Activated naive CD4-positive, alpha-beta T cell treated with anti-CD3 and anti-CD28 coated beads for 36 hours (primary cell): ENCODE results near the gene APOBEC3G. TPM values are rescaled to one million over a fixed set of nuclear protein-coding genes. Genes with fewer than 3 reads are reported as not detected.
A peak's percentile ranks its signal among the peaks of the same experiment; 100 is the strongest.

Experiments used
- CTCF ChIA-PET: fragments of 350-600 bp; sonication (Branson Sonifier 250); formaldehyde crosslinking; loops from one replicate; lab custom pipeline; 2021; ENCODE audit warnings: antibody characterized with exemption; lab: Charles Lee
- DNase-seq: peaks from one replicate; pipeline ENCODE4 v3.0.0-alpha.2; 2020
- H3K27ac Mint-ChIP-seq: one replicate; pipeline ENCODE4 v1.8.0; 2021; ENCODE audit warnings: mild to moderate bottlenecking, mixed read lengths
- H3K27me3 Mint-ChIP-seq: one replicate; pipeline ENCODE4 v1.8.0; 2021; ENCODE audit warnings: low read depth, mixed read lengths
- H3K36me3 Mint-ChIP-seq: one replicate; pipeline ENCODE4 v1.8.0; 2021; ENCODE audit warnings: low read depth, mixed read lengths
- H3K4me1 Mint-ChIP-seq: one replicate; pipeline ENCODE4 v1.8.0; 2021; ENCODE audit warnings: low read depth, mixed read lengths
- H3K4me3 Mint-ChIP-seq: one replicate; pipeline ENCODE4 v1.8.0; 2021; ENCODE audit warnings: mild to moderate bottlenecking, moderate library complexity, mixed read lengths
- H3K9me3 Mint-ChIP-seq: one replicate; pipeline ENCODE4 v1.8.0; 2021; ENCODE audit warnings: mixed read lengths
- intact Hi-C: fragments of 100-400 bp; cut with micrococcal nuclease; formaldehyde crosslinking; loops from one replicate; pipeline ENCODE4 v1.15.1; 2023
- total RNA-seq, 2 experiments: library from RNA; stranded (reverse); gene quantifications; one replicate each; pipeline ENCODE4 v1.2.3, GENCODE V29; 2021

APOBEC3G gene
- total RNA-seq, 2 experiments from 2014 or later = 23.1 to 24.1 TPM

GRCh38 chr22:39087881-39088684 lies 11.0 kb downstream of the APOBEC3G start:
- no peak overlapping the region for H3K4me3 Mint-ChIP-seq
- H3K9me3 Mint-ChIP-seq = no peaks in the 10 kb centered on the region
- DNase-seq = no peak
- CTCF ChIA-PET = interaction anchor here (1.1 kb wide), 1 partner anchor 18 kb away, joined by 3 read pairs; no protein-coding TSS in a partner anchor
- H3K27me3 Mint-ChIP-seq = no peaks in the 10 kb centered on the region
- H3K27ac Mint-ChIP-seq = no peak overlapping the region
- intact Hi-C loops = no loop called here
- peaks cover 52% of the 10 kb centered on the region for H3K4me1 Mint-ChIP-seq
- no peaks in the 10 kb centered on the region for H3K36me3 Mint-ChIP-seq

GRCh38 chr22:39088685-39089032 lies 11.6 kb downstream of the APOBEC3G start:
- DNase-seq = no peak
- Mint-ChIP-seq H3K4me1 (peaks cover 56% of the 10 kb centered on the region), H3K36me3 (no peaks in the 10 kb centered on the region), H3K9me3 (no peaks in the 10 kb centered on the region), H3K4me3 (no peak overlapping the region), H3K27me3 (no peaks in the 10 kb centered on the region), H3K27ac (no peak overlapping the region)
- CTCF ChIA-PET = interaction anchor here (1.1 kb wide), 1 partner anchor 18 kb away, joined by 3 read pairs; no protein-coding TSS in a partner anchor
- intact Hi-C loops = no loop called here

- no peak for DNase-seq
- no peaks in the 10 kb centered on the region for H3K9me3 Mint-ChIP-seq
- no peaks in the 10 kb centered on the region for H3K27me3 Mint-ChIP-seq
- H3K4me1 Mint-ChIP-seq = peaks cover 67% of the 10 kb centered on the region
- no peaks in the 10 kb centered on the region for H3K36me3 Mint-ChIP-seq
- peak overlapping the region; percentile 91 for H3K27ac Mint-ChIP-seq
- intact Hi-C loops = loop anchor here (1.0 to 5.0 kb wide), 9 partner anchors 9 to 908 kb away; partner anchors contain the start of genes APOBEC3C, APOBEC3G, PLA2G6 and SUN2
- peak overlapping the region; percentile 54 for H3K4me3 Mint-ChIP-seq
- CTCF ChIA-PET = interaction anchor here (0.5 to 0.9 kb wide), 2 partner anchors 76 to 82 kb away, joined by 3 to 4 read pairs; no protein-coding TSS in a partner anchor
These were observed 12.9 kb downstream of the APOBEC3G start for GRCh38 chr22:39089928-39090327.

GRCh38 chr22:39090426-39091064 lies 13.5 kb downstream of the APOBEC3G start:
- peak; percentile 94 for DNase-seq
- intact Hi-C loops = loop anchor here (1.0 to 5.0 kb wide), 9 partner anchors 9 to 908 kb away; partner anchors contain the start of genes APOBEC3C, APOBEC3G, PLA2G6 and SUN2
- Mint-ChIP-seq H3K4me1 (peaks cover 72% of the 10 kb centered on the region), H3K27me3 (no peaks in the 10 kb centered on the region), H3K27ac (peak overlapping the region; percentile 91), H3K9me3 (no peaks in the 10 kb centered on the region), H3K4me3 (peak overlapping the region; percentile 54), H3K36me3 (no peaks in the 10 kb centered on the region)
- CTCF ChIA-PET = no interaction called here

- H3K36me3 Mint-ChIP-seq = no peaks in the 10 kb centered on the region
- no peak for DNase-seq
- peak overlapping the region; percentile 91 for H3K27ac Mint-ChIP-seq
- intact Hi-C loops = loop anchor here (2.0 to 5.0 kb wide), 4 partner anchors 217 to 909 kb away; partner anchors contain the start of genes PLA2G6 and SUN2
- CTCF ChIA-PET = no interaction called here
- no peak overlapping the region for H3K4me3 Mint-ChIP-seq
- H3K9me3 Mint-ChIP-seq = no peaks in the 10 kb centered on the region
- H3K4me1 Mint-ChIP-seq = peaks cover 79% of the 10 kb centered on the region
- no peaks in the 10 kb centered on the region for H3K27me3 Mint-ChIP-seq
These were observed 14.3 kb downstream of the APOBEC3G start for GRCh38 chr22:39091126-39092081.

- intact Hi-C loops = loop anchor here (5.0 kb wide), 3 partner anchors 320 to 910 kb away; partner anchors contain the start of genes PLA2G6 and SUN2
These were observed 15.2 kb downstream of the APOBEC3G start for GRCh38 chr22:39092111-39092862.

GRCh38 chr22:39094717-39095389 lies 17.8 kb downstream of the APOBEC3G start:
- CTCF ChIA-PET = interaction anchor here (0.5 to 1.3 kb wide), 4 partner anchors 19 to 225 kb away, joined by 3 to 4 read pairs (median 4); no protein-coding TSS in a partner anchor
- intact Hi-C loops = loop anchor here (5.0 kb wide), 4 partner anchors 317 to 913 kb away; partner anchors contain the start of genes GTPBP1, PLA2G6 and SUN2
- H3K36me3 Mint-ChIP-seq = no peaks in the 10 kb centered on the region
- H3K27ac Mint-ChIP-seq = peak overlapping the region; percentile 68
- no peaks in the 10 kb centered on the region for H3K9me3 Mint-ChIP-seq
- H3K4me1 Mint-ChIP-seq = peaks cover 90% of the 10 kb centered on the region
- no peaks in the 10 kb centered on the region for H3K27me3 Mint-ChIP-seq
- peak; percentile 64 for DNase-seq
- no peak overlapping the region for H3K4me3 Mint-ChIP-seq

More at GRCh38 chr22:39092111-39092862, 15.2 kb downstream of the APOBEC3G start:
- peak; percentile 71 for DNase-seq
- Mint-ChIP-seq H3K9me3 (no peaks in the 10 kb centered on the region), H3K27ac (peak overlapping the region; percentile 91), H3K4me3 (no peak overlapping the region), H3K4me1 (peaks cover 83% of the 10 kb centered on the region), H3K36me3 (no peaks in the 10 kb centered on the region), H3K27me3 (no peaks in the 10 kb centered on the region)
- CTCF ChIA-PET = no interaction called here

GRCh38 chr22:39095971-39096370 lies 18.9 kb downstream of the APOBEC3G start:
- Mint-ChIP-seq H3K9me3 (no peaks in the 10 kb centered on the region), H3K4me3 (no peak overlapping the region), H3K27ac (no peak overlapping the region), H3K27me3 (no peaks in the 10 kb centered on the region), H3K36me3 (no peaks in the 10 kb centered on the region), H3K4me1 (peaks cover 86% of the 10 kb centered on the region)
- CTCF ChIA-PET = no interaction called here
- intact Hi-C loops = loop anchor here (5.0 kb wide), 1 partner anchor 389 kb away; the partner anchor contains the start of gene GTPBP1
- no peak for DNase-seq

- peak within 1 kb of the TSS; percentile 67 for H3K4me3 Mint-ChIP-seq
- peaks cover 74% of the 10 kb centered on the region for H3K4me1 Mint-ChIP-seq
- DNase-seq = peak; percentile 71
- intact Hi-C loops = loop anchor here (5.0 kb wide), 1 partner anchor 390 kb away; the partner anchor contains the start of gene GTPBP1
- CTCF ChIA-PET = interaction anchor here (1.1 kb wide), 1 partner anchor 236 kb away, joined by 3 read pairs; no protein-coding TSS in a partner anchor
- H3K36me3 Mint-ChIP-seq = no peaks in the 10 kb centered on the region
- H3K27me3 Mint-ChIP-seq = no peaks in the 10 kb centered on the region
- no peaks in the 10 kb centered on the region for H3K9me3 Mint-ChIP-seq
- H3K27ac Mint-ChIP-seq = peak within 1 kb of the TSS; percentile 84
These were observed 20.3 kb downstream of the APOBEC3G start, which contains the start of gene APOBEC3H for GRCh38 chr22:39097098-39098020. TSS of gene APOBEC3H (plus strand) at chr22:39097244. CDS start at chr22:39100279, 3,035 bp downstream.
